NOMO-1 treated with dmso at 0.1 percent for 144 hours (cell line): ENCODE results near the gene TMEM115.
A peak's percentile ranks its signal among the peaks of the same experiment; 100 is the strongest.

ENCODE experiments used
- DNase-seq: peaks from one replicate; lab custom pipeline; 2025; ENCODE audit not compliant: unreplicated experiment; lab: John Stamatoyannopoulos, UW

The TMEM115 gene

DNA sequence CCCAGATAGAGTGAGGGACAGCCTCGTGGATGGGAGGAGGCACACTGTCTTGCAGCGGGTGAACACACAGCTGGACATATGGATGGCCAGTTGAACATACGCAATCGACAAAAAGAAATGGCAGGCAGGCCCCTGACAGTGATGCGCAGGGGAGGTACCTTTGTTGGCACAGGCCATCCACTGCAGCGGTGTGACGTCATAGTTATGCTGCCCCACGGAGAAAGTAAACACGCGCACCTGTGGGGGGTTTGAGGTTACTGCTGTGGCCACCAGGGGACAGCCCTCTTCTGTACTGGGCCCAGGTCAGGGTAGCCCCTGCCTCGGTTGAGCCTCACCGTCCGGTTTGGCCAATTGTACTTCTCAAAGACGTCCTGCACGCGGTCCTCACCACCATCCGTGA, 19.4 kb upstream of the TMEM115 start:
- no peak for DNase-seq

DNA sequence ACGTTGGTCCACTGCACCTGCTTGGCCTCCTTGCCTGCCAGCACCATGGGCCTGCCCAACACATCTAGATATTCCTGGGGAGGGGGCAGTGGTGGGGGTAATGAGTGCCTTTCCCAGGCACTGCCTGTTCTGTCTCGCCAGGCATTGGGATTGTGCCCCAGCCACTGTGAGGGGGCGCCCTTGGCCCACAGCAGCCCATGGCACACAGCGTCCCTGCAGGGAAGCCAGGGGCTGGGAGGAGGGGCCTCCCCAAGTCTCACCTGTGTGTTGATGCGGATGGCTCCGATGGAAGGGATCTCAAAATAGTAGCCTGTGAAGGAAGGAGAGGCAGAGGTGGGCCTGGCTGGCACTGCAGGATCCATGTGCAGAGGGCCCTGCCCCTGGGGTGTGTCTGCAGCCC, 18.7 kb upstream of the TMEM115 start:
- DNase-seq = no peak

GRCh38 chr3:50375258-50375931, 16.1 kb upstream of the TMEM115 start:
- no peak for DNase-seq

DNA sequence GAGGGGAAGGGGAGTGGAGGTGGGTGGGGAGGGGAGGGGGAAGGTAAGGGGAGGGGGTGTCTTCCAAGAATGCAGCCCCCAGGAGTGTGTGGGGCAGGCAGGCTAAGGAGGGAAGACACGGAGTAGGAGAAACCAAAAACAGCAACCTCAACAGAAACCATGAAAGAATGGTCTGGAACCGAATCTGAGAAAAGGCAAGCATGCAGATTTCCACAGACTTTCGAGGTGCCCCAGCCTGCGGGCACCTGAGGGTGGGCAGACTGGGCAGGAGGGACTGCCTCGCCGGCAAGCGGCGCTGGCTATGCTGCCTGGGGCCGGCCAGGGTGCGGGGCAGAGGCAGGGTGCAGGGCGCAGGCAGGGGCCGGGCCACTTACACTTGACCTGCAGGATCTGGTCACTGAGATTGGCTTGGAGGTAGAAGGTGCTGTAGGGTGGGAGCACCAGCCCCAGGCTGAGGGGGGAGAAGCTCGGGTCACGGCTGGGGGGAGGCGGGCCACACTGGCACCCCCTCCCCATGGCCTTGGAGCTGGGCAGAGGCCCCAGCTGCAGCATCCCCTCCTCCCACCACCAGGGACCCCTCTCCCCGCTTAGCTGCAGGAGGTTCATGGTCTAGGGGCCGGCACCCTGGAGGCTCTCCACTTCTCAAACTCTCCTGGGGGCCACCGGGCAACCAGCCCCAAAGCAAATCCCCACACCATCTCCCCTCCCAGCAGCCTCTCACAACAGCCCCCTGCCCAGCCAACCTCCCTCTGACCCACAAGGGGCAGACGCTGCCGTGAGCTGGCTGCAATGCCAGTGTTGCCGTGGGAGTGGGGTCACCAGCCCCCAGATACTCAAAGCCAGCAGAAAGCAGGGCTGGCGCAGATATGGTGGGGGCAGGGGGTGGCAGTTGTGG, 15.3 kb upstream of the TMEM115 start:
- DNase-seq = no peak

GRCh38 chr3:50373146-50374051, 14.1 kb upstream of the TMEM115 start:
- no peak for DNase-seq

- no peak for DNase-seq
Measured at GRCh38 chr3:50372349-50372748, 13.0 kb upstream of the TMEM115 start.

DNA sequence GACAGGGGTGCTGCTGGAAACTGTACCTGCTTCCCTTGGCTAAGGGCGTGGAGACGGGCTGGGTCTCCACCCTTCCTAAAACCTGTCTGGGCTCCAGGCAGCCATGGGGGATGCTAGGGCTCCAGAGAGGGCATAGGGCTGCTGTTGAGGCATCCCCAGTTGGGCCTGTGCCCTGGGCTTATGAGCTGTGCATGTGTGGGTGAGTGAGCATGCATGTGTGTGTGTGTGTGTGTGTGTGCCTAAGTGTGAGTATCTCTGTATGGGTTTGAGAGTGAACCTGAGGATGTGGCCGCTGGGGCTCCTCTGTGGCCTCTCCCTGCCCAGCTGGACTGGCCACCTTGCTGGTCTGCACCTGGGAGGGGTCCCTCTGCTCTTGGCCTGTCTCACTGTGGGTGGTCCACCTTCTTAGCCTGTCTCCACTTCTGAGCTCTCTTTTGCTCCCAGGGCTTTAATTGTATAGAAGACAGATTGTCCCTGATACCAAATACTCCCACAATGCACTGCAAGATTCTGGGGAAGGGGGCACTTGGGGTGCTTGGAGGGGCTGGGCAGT, 11.9 kb upstream of the TMEM115 start:
- no peak for DNase-seq

- peak; percentile 22 for DNase-seq
Measured at GRCh38 chr3:50370594-50370993, 11.3 kb upstream of the TMEM115 start.

DNA sequence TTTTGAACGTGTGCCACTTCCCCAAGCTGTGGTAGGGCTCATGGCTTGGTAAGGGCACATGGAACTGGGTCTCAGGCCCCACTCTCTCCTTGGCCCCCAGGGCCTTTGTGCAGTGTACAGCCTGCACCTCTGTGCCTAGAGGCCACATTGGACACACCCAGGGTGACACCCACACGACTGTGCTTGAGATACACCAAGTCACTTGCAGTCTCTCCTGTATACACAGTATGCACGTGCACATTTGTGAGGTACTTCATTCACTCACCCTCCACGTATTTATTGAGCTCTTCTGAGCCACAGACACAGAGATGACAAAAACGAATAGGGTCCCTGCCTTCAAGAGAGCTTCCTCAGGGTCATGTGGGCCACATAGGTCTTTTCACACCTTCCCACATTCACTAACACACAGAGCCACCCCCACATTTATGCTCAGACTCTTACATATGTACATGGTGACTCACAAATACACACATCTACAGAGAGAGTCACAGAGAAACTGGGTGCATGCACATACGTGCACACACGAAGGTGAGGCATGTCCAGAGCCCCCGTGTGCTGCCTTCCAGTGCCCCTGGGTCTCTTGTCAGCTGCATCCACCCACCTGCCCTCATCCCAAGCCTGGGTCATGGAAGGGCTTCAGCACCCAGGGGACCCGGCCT, 9.8 kb upstream of the TMEM115 start:
- no peak for DNase-seq

- DNase-seq = no peak
Measured at GRCh38 chr3:50365842-50366220, 6.5 kb upstream of the TMEM115 start.

DNA sequence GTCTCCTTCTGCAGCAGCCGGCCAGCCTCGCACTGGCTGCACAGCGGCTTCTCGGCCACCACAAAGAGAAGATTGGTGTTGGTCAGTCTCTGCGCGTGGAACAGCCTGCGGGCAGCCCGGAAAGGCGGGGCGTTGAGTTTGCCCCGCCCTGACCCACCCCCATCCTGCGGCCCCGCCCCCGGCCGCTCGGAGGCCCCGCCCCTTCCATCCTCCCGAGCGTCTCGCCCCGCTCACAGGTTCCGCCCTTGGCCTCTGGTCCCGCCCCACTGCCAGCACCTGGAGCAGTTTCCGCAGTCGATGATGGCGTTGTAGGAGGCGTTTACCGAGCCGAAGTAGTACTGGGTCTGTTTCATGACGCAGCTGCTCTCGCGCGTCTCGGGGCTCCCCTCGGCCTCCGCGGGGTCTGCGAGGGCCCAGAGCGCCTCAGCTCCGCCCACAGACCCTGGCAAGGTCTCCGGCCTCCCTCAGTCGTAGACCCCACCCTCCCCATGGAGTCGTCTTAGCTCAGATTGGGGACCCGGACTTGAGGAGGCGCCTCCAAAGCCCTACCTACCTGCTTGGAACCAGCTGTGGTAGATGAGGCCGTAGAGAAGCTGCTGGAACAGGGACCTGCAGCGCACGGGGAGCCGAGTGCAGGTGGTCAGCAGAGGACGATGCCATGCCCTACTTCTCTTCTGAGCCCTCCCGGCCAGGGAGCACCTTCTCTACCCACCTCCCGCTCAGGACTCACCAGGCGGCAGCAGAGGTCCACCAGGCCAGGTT, 5.9 kb upstream of the TMEM115 start:
- peak; percentile 84 for DNase-seq

DNA sequence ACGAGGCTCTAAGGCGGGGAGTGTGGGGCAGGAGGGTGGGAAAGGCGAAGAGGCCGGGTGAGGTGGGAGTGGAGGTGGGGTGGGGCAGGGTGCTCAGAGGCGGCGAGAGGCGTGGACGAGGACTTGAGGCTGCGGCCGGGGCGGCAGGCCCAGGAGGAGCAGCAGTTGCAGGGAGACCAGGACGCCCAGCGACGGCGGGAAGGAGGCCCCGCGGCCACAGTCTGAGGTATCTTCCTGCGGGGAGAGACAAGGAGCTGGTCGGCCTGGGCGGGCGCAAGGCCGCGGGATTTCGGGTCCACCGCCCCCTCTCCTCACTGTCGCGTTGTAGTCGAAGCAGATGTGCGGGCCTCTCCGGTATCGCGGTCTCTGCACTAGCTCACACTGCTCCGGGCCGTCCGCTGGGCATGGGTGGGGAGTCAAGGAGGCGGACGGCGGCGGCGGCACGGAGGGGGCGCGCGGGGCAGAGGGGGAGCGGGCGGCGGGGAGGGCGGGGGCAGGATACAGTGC, 5.3 kb upstream of the TMEM115 start:
- DNase-seq = no peak

GRCh38 chr3:50359760-50360110, 414 bp upstream of the TMEM115 start:
- no peak for DNase-seq

DNA sequence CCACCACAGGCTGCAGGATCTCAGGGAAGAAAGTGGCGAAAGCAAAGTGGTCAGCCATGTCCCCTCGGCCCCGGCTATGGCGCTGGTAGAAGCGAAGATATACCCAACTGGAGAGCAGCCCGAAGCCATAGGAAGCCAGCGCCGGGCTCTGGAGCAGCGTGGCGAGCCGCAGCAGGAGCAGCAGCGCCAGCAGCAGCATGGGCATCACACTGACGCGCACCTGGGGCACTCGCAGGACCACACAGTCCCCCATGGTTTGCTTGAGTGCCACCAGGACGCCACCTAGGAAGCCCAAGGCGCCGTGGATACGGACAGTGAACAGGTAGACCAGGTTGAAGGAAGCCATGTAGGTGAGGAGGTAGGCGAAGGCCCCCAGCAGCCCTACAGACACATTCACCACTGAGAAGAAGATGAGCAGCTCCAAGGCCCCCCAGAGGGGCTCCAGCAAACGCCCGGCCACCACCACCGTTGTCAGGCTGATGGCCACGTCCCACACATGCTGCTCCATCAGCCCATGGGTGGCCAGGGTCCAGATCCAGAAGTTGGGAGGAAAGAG, 888 bp downstream of the TMEM115 start:
- DNase-seq = no peak

- no peak for DNase-seq
Measured at GRCh38 chr3:50357481-50357880, 1.8 kb downstream of the TMEM115 start.

GRCh38 chr3:50356553-50356952, 2.8 kb downstream of the TMEM115 start:
- no peak for DNase-seq

- no peak for DNase-seq
Measured at GRCh38 chr3:50355829-50356552, 3.3 kb downstream of the TMEM115 start.

DNA sequence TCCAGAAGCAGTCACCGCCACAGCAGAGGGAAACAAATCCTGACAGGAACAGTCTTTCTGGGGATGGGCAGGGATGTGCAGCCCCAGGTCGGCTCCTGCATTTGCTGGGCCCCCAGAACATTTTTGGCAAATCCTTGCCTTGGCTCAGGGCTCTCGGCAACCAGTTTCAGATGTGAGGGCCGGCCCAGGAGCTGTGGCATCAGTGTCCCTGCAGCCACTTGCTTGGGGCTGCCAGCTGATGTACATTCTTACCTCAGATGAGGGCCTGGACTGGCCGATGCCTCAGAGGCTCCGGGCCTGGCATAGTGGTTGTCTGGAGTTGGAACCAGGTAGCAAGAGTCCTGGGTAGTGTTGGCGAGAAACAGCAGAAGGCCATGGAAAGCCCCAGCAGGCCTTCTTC, 4.5 kb downstream of the TMEM115 start:
- DNase-seq = no peak
